DMS53 treated with DMSO at 0.1 percent for 48 hours (cell line): ENCODE results near the gene FBRSL1.

Experiments
- DNase-seq: peaks from one replicate; lab custom pipeline; 2025; ENCODE audit not compliant: unreplicated experiment; lab: John Stamatoyannopoulos, UW

FBRSL1 gene

DNA sequence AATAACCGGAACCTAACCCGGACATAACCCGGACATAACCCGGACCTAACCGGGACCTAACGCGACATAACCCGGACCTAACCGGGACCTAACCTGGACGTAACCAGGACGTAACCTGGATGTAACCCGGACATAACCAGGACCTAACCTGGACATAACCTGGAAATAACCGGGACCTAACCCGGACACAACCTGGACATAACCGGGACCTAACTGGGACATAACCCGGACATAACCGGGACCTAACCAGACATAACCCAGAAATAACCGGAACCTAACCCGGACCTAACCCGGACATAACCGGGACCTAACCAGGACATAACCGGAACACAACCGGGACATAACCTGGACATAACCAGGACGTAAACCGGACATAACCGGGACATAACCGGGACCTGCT, 6.7 kb upstream of the FBRSL1 start:
- no peak for DNase-seq

DNA sequence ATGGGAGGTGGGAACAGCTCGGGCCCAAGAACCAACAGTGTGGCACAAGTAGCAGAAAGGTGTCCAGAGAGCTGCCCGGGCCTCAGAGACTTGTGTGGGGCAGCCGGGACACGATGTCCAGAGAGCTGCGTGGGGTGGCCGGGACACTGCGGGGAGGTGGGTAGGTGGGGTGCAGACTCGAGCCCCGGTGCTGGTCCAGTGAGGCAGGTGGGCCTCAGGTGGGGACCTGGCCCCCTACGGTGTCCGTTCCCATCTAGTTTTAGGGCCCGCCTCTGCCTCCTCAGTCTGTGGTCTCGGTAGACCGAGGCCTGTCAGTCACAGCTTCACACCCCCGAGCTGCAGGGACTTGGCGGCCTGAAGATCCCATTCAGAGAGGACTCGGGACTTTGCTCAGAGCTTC, 6.3 kb upstream of the FBRSL1 start:
- no peak for DNase-seq

DNA sequence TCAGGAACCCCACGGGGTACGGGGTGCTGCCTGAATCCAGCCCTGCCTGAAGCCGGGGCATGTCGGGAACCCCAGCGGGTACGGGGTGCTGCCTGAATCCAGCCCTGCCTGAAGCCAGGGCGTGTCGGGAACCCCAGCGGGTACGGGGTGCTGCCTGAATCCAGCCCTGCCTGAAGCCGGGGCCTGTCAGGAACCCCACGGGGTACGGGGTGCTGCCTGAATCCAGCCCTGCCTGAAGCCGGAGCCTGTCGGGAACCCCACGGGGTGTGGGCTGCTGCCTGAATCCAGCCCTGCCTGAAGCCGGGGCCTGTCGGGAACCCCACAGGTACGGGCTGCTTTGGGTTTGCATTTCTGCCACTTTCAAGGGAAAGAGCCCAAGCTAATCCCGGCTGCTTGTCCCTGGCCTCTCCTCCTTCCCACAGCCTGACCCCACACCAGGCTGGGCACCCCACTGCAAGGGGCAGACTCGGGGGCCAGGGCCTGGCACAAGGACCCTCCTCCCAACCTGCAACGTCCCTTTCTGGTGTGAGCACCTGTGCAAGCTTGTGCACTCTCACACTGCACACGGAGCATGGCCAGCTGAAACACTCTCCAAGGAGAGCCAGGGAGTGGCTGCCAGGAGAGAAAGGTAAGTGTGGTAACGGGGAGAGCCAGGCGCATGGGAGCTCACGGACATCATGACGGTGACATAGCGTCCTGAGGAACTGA, 5.6 kb upstream of the FBRSL1 start:
- DNase-seq, result no peak

DNA sequence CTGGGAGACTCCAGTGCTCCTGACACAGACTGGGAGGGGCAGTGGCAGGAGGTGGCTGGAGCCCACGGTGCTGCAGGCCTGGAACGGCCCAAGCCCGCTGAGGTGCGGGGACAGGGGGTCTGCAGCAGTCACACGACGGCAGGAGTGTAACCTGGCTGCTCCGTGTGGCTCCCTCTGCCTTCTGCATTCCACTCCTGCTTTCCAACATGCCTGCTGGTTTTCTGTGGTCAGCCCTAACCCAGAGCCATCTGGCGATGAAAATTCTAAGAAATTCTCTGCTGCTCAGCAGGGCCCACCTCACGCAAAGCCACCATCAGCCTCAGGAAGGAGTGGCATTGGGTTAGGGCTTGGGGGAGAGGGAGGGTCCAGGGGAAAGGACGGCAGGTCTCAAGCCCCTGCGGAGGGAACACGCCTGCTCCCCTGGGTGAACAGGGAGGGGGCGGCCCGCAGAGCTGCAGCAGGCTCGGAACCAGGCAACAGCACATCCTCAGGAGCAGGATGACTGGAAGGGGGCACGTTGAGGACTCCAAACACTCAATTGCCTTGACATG, 5.0 kb upstream of the FBRSL1 start:
- DNase-seq, result no peak

DNA sequence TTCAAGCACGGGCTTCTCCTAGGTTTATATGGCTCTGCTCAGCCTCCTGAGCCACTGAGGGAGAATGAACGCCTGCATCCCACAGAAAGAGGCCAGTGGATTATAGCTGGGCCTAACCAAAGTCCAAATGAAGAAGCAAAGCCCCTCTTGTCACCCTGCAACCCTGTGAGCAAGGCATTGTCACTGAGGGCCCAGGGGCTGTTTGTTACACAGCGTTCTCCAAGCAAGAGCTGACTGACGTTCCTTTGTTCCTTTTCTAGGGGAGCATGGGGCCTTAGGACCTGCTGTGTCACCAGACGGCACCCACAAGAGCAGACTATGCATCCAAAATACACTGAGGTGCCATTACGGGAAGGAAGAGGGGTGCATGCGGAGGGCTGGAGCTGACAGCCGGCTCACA, 4.3 kb upstream of the FBRSL1 start:
- no peak for DNase-seq

DNA sequence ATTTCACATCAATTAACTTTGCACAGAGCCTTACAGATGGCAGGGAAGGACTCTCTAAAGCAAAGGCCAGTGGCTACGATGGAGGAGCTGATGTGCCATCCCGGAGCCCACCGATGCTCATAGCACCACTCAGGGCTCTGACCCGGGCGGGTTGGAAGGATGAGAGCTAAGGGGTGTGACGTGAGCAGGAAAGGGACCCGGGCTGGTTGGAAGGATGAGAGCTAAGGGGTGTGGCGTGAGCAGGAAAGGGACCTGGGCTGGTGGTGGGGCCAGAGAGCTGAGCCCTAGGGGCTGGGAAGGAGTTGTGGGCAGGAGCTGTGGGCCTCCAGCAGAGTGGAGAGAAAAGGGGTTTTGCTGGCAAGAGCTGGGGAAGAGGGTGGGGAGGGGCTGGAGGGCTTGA, 3.8 kb upstream of the FBRSL1 start:
- DNase-seq, result no peak

DNA sequence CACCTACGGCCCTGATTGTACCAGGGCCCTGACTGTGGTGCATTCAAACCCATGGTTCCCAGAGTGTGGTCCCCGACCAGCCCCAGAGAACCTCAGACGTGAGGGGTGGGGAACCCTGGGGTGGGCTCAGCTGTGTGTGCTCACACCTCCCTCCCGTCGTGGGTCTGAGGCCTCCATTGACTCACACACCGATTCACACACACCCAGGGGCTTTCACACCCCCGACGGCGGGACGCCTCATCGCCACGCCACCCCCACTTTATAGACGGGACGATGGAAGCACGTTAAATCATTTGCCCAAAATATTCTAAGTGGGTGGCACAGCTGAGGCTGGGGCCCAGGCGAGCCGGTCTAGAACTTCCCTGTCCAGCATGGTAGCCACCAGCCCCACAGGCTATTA, 3.4 kb upstream of the FBRSL1 start:
- no peak for DNase-seq

DNA sequence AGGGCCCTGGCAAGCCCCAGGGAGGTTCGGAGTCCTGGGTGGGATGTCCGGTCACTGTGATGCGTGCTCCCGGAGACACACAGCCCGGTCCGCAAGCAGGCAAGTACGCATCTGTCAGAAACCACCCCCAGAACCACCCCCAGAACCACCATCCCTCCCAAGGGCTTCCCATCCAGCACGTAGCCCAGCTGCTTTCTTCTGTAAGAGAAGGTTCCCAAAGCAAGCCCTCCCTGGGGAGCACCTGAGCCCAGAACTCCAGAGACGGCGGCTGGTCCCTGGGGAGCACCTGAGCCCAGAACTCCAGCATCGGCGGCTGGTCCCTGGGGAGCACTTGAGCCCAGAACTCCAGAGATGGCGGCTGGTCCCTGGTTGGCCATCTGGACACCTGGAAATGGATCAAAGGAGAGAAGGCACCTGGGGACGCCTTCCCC, 2.6 kb upstream of the FBRSL1 start:
- DNase-seq, result no peak

DNA sequence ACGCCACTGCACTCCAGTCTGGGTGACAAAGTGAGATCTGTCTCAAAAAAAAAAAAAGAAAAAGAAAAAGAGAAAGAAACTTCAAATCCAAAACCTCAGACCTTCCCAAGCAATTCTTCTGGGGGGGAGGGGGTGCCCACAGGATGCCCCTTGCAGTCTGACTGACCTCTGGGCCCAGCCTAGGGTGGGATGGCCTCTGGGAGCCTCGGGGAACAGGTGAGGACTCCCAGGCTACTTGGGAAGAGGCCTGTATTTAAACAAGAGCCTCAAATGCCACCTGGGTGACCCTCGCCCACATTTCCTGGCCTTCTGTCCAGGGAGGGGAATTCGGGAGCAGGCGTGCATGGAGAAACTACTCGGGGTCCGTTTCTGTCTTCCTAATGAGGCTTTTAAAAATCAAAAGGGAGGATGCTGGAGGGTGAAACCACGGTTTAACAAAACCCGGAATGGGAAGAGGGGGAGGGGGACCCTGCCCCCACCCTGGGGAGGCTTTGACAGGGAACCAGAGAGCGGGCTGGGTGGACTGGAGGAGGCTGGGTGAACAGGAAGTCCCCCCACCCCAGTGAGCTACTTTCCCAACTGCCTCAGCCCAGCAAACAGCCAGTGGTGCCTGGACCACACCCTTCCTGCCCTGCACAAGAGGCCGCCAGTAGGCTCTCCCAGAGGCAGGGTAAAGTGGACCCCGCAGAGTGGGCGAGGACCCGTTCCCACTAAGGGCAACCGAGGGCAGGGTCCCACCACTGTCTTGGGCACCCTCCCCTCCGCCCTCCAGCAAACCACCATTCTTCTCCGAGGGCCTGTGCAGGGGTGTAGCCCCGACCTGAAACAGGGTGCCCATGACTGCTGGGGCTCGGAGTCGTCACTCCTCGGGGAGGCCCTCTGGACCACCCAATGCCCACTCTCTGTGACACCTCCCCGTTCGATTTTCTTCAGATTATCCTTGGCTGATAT, 1.5 kb upstream of the FBRSL1 start:
- no peak for DNase-seq

DNA sequence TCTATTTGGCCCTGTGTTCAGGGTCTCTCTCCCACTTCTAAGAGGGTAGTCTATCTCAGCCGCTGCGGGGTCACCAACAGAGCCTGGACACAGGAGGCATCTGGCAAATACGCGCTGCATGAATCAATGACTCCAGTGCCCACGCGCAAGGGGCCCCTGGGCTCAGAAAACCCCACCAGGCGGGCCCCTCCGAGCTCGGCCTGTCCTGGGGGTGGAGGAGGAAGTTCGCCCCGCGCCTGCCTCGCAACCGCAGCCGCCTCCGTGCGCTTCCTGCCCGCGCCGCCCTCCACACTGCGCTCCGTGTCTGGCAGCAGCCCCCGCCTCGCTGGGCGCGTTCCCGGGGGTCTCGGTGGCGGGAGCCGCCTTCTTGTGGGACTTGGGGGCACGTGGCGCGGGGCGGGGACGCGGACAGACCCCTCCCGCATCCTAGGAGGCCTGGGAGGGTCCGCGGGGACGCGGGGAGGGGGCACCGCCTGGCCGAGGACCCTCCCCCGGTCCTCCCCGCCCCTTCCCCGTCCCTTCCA, 811 bp upstream of the FBRSL1 start:
- no peak for DNase-seq

DNA sequence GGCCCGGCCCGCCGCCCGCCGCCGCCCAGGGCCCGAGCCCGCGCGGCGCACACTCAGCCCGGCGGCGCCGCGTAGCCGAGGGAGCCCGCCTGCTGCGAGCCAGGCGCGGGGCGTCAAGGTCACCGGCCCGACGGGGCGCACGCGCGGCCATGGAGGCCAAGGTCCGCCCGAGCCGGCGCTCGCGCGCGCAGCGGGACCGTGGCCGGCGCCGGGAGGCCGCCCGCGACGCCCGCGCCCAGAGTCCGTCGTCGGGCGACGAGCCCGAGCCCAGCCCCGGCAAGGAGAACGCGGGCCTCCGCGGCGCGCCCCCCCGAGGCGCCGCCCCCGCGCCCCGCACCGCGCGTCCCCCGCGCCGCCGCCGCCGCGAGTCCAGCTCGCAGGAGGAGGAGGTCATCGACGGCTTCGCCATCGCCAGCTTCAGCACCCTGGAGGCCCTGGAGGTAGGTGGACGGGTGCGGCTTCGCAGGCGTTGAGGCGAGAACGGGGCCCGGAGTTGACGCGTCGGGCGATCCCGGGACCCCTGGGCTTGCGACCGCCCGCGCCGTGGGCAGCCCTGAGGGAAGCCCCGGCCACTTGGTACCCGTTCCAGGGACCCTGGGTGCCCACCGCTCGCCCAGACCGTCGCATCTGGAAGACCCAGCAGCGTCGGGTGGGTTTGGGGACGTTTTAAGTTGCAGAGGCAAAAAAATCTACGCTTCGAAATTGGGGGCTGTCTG, 629 bp downstream of the FBRSL1 start:
- DNase-seq, result no peak

DNA sequence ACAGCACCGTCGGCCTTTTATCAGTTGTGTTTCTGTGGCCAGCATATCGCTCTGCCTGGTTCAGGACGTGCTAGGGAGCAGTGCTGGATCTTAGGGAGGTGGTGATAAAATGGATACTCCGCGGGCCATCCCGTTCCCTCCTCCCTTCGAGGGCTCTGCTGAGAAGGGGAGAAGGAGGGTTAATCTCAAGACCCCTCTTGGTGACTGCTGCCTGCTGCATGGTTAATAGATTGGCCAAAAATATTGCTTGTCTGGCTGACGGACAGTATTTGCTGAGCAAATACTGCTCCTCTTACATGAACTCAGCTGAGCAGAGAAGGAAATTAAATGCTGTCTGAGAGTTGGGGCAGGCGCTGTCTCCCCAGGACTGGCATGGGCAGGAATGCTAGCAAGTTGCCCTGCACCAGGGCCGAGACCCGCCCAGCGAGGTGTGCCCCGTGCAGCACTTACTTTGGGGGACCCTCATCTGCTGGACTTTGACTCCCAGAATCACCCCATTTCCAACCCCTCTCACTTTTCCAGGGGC, 1.2 kb downstream of the FBRSL1 start:
- no peak for DNase-seq

DNA sequence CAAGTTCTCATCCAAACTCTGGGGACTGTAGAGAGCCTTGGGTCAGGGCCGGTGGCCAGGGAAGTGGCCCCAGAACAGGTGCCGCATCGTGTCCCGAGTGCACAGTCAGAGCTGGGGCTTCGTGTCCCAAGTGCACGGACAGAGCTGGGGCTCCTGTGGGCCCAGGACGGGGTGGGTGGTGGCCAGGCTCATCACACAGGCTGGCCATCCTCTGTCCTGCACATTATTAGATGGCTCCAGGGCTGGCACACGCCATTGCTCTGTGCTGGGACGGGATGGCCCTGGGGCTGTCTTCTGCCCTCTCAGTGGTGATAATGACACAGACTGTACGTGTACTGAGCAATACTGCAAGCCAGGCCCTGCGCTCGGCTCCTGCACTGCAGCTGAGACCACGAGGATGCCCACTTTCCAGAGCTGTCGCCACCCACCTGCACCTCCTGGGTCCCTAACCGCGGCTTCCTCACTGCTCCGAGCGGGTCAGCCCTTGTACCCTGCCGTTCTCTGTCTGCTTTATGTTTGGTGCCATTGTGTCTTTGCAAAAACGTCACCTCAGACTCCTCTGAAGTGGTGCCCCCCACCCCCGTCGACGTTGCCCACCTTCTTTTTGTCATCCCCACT, 1.9 kb downstream of the FBRSL1 start:
- DNase-seq, result no peak

DNA sequence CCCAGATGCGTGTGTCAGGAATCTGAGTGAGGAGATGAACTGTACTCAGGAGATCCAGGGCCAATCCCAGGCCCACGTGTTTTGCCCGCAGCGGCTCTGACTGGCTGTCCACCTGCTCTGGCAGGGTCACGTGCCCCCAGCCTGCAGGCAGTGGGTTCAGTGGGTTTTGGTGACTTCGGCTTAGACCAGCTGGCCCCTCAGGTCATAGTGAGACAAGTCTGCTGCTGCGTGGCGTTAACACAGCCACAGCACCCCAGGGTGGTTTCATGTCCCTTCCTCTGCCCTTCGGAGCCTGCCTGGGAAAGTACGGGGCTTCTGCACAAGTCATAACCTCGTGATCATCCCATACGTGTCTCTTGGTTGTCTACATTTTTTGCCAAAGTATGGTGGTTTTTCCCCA, 2.6 kb downstream of the FBRSL1 start:
- no peak for DNase-seq

DNA sequence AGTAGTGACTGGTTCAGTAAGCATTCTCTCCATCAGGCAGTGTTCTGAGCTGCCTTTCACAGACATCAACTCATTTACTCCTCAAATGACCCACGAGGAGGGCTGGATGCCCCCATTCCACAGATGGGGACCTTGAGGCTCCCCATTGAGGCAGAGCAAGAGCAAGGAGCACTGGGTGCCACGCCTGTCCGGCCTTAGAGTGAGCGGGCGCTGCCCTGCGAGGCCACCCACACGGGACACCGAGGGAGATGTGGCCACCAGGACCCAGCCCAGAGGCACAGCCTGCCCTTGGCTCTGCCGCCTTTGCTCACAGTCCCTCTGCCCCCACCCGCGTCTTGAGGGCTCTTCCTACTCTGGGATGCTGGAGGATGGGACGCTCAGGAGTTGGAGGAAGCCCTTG, 3.0 kb downstream of the FBRSL1 start:
- DNase-seq, result no peak

DNA sequence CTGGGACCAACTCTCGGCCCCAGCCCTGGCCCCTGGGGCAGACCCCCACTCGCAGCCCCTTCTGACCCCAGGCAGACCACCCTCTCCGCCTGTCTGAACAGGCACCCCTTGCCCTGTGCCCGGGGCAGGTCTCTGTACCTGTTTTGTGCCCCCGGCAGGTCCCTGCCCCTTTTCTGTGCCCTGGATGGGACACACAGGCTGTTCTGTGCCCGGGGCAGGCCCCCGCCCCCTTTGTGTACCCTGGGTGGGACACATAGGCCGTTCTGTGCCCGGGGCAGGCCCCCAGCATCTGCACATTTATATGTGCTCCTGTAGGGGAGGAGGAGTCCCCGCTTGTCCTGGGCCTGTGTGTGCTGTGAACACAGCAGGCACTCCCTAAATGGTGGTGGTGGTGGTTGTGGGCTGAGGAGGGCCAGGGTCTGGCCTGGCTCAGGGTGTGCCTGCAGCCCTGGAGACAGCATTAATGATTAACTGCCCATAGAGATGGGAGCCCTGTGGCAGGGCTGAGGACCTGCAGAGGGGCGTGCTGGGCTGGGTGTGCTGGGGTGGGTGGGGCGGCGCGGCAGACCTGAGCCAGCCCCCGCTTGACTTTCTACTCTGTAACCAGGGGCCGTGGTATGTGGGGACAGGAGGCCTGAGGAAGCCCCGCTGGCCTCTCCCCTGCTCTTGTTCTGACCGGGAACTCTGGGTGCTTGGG, 3.7 kb downstream of the FBRSL1 start:
- DNase-seq, result no peak

DNA sequence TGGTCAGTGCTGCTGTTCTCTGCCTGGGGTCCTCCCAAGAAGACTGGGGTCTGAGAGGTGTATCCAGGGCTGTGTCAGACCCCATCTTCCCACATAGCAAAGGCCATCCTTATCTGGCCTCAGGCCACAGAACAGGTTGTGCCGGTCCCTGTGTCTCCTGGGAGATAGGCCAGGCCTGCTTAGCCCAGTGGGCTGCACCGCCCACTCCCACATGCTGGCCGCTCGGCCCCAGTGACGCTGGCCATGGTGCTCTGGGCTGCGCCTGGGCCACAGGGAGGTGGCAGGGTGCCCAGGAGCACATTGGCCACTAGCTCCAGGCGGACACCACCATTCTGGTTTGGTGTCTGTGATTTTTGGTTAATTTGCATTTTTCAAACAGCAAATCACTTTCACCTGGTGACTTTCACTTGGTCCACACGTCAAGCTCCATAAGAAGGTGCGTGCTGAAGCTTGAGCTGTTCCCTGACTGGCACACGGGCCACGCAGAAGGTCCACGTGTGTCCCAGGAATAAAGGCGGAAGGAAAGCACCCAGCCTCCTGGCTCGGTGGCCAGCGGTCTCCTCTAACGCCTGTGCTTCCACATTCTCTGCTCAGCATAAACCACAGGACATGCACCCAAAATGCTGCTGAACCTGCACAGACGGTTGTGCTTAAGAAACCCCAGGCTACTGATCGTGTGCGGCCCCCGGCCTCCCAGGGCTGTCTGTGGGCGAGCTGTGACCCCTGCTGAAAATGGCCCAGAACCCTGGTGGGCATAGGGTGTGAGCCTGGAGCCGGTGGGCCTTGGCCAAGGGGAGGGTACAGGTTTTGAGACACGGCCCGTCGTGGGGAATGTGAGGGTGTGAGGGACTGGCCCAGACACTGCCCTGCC, 4.6 kb downstream of the FBRSL1 start:
- DNase-seq, result no peak

DNA sequence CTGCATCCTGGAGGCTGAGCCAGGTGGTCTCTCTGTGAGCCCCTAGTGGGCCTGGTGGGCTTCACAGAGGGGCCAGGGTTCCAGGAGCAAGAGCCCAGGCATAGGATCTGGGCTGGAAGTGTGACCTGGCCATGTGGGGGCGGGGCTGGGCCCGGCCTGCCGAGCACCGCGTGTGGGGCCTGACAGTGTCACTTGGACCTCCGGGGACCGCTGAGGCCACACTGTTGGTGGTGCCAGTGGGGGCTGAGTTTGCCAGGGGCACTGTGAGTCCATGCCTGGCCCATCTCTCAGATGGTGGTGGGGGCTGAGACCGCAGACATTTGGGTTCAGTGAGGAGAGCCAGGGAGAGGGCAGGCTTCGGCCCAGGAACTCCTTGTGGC, 5.2 kb downstream of the FBRSL1 start:
- no peak for DNase-seq
